Fibroblast of skin of right biceps (primary cell): ENCODE data around the gene PDE7B.
"Not testable (repeated sequence)": the region's sequence is repeated elsewhere in the genome, so short reads cannot be mapped to it uniquely, and the experiment has no call there.

ENCODE experiments used
- DNase-seq: peaks from one replicate; pipeline ENCODE4 v3.0.0-alpha.2; 2013

Gene PDE7B

DNA sequence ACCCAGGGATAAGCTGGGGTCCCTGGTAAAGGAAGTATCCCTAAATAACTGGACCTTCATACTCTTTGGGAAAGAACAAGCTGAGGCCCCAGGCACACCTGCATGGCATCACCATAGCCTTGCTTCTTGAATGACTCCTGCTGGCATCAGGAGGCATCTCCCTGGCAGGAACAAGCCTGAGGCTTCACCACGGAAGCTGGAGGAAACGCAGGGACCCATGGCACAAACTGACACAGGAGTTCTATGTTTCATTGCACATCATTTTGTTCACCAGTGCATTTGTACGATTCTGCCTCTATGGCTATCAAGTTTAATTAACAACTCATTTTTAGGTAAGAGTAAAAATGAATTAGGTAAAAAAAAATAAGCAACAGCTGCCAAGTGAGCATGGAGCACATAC, 619 bp upstream of the PDE7B start:
- no peak for DNase-seq

- DNase-seq, result no peak
Measured at GRCh38 chr6:135852746-135853145, 1.2 kb downstream of the PDE7B start.

DNA sequence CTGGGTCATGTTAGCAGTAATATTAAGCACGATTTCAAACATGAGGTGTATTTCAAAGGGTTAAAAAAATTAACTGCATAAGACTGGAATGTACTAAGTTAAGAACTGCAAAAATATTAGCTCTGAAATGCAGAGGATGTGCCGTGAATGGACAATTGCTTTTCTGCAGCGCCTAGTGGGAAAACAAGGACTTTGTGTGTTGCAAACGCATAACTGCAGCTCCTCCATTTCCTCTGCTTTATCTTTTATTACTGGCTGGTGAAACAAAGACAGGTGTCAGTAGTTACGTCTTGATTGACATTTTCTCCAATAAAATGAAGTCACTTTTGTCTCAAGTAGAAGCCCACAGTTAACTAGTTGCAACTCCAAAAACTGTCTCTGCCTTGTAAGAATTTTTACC, 1.7 kb downstream of the PDE7B start:
- peak; percentile 57 for DNase-seq

DNA sequence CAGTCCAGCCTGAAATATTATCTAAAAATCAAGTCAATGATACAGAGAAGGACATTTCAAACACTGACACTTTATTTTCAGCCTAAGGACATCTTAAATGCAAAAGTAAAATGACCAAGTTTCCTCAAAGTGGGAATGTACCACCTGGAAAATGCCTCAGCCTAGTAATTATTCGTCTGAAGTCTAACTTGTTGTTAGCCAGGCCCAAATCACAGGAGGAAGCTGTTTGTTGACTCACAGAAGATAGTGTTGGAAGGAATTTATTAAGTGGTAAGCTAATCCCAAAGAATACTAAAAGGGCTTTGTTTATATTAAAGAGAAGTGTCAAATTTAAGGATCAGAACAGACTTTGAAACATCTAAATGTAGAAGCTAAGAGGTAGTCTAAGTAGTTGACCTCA, 2.5 kb downstream of the PDE7B start:
- DNase-seq, result no peak

DNA sequence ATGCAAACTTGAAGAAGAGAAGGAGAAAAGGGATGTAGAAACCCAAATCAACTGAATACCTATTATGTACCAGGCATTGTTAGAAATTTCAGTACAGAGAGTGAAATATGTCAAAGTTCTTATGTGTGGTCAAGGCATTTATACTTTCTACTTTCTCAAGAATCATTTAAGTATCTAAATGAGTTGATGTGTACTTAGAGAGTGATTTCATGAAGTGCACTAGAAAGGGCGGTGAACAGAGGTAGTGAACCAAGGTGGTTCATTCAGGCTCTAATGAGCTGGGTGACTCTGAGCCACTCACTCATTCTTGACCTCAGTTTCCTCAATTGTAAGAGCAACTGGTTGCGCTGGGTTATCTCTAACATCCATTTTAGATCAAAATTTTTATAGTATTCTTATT, 3.3 kb downstream of the PDE7B start:
- DNase-seq, result no peak

DNA sequence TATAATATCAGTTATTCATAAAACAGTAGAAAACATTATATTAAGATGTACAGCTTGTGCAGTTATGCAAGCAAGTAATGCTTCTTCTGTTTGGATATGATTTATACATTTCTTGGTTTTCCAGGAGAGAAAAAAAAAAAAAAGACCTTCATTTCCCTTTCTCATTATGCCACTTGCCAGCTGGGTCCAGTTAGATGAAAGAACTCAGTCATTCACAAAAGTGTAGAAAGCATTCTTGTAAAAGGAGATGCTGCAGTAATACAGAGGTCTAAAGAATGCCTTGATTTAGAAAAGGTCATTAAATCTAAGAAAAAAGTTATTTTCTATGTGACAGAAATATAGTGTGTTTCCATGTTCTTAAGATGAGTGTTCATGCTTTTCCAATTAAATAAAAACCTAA, 7.4 kb downstream of the PDE7B start:
- no peak for DNase-seq

DNA sequence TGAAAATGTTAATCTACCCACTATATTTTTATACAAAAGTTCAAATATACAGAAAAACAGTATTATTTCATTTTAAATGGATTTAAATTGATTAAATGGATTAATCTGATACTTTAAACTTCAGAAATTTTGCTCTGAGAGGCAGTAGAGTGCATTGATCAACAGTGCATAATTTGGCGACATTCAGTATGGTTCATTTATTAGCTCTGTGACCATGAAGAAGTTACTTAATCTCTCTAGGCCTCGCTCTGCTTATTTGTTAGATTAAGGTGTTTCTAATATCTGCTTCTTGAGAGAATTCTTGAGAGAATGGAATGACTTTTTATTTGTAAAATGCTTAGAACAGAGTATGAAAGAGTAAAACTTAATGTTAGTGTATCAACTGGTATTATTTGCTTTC, 8.9 kb downstream of the PDE7B start:
- no peak for DNase-seq

DNA sequence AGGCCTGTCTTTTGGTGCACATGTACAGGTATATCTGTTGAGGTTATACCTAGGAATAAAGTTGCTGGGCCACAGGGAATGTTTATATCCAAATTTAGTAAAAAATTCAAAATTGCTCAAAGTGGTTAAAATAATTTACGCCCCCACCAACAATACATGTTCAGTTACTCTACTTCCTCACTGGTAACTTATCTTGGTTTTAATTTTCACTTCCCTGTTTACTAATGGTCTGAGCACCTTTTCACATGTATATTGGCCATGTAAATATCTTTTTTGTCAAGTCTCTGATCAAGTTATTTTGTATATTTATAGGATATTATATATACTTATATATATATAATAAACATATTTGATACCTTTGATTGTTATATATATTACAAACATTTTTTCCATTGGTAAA, 9.7 kb downstream of the PDE7B start:
- DNase-seq, result no peak

- DNase-seq, result not testable (repeated sequence)
Measured at GRCh38 chr6:135864929-135865328, 13.4 kb downstream of the PDE7B start.

DNA sequence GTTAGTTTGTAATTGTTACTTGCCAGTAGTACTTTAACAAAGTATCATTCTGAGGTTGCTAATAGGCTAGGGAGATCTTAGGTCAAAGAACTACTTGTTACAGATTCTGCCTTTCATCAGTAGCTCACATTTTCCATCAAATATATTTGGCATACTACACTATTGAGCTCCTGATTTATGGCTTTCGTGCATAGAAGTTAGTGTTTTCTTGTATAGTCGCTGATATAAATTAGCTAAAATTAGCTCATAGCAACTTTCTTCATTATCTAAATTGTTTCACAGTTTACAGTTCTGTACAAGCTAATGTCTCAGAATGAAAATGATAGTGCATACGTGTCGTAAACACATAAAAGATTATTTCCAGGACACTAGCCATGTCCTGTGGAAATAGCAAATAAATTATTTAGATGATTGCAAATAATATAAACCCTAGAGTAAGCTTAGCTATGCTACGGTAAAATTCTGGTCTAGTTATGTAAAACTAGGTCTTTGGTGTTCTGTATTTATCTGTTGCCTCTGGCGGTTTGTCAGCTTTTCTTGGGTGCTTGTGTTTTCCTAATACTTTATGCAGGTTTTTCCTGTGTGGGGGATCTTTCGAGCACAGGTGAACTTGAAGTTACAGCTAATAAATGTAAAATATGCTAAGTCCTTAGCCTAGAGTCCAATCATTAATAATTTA, 15.1 kb downstream of the PDE7B start:
- DNase-seq, result no peak

DNA sequence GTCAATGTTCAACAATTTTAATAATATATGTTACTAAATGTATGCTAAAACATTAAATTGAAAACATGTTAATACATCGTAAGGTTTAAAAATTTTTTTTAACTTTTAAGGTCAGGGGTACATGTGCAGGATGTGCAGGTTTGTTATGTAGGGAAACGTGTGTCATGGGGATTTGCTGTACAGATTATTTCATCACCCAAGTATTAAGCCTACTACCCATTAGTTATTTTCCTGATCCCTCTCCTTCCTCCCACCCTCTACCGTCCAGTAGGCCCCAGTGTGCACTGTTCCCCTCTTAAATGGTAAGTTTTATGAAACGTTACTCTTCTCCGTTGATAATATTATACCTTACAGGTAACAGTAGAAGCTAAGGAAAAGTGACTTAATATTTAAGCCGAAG, 15.8 kb downstream of the PDE7B start:
- DNase-seq, result no peak

DNA sequence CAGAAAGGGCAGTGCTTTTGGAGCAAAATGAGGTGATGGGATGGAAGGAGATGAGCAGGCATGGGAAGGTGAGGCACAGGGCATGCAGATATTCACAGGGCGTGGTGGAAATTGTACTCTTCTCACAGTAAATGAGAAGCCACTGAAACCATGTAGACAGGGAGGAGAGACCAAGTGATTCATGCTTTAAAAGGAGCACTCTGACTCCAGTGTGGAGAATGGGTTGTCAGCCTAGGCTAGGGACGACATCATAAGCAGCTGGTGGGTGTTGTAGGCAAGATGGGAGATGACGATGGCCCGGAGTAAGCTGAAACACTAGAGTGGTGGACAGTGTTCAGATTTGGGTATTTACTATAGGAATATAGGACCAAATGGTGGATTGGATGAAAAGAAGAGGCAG, 18.4 kb downstream of the PDE7B start:
- peak; percentile 39 for DNase-seq

- DNase-seq, result peak; percentile 96
Measured at GRCh38 chr6:135870722-135871121, 19.2 kb downstream of the PDE7B start.

DNA sequence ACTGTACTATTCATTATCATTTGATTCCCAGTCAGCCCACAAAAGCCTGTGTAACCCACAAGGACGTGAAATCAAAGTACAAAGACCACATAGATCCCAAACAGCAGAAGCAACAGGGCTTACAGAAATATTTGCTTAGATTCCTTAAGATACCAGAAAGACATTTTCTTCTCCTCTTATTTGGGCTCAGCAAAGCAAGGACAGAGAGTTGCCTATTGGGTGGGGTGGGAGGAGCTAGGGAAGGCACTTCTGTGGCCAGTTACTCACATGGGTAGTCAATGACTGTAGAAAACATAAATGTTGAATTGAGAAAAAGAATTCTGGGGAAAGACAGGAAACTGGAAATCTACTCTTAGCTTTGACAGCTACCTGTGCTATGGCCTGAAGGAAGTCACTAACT, 19.8 kb downstream of the PDE7B start:
- peak; percentile 75 for DNase-seq

DNA sequence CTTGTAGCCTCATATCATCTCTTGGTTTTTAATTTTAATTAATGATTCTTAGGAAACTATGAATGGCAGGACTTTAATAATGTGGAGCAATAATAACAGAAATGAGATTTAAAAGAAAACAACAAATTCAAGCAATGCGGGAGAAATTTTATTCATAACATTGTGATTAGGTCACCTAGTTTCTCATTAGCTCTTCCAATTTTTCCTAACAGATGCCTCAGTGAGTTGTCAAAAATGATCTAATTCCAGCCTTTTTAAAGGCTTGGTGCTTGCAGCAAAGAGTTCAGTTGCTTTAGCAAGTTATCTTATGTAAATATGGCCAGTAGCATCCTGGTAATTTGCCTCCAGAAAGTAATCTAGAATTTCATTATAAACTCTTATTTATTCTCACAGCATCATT, 20.4 kb downstream of the PDE7B start:
- DNase-seq, result peak; percentile 84

- DNase-seq, result no peak
Measured at GRCh38 chr6:135875446-135875845, 23.9 kb downstream of the PDE7B start.

- no peak for DNase-seq
Measured at GRCh38 chr6:135876058-135876457, 24.6 kb downstream of the PDE7B start.

- no peak for DNase-seq
Measured at GRCh38 chr6:135877666-135878065, 26.2 kb downstream of the PDE7B start.

DNA sequence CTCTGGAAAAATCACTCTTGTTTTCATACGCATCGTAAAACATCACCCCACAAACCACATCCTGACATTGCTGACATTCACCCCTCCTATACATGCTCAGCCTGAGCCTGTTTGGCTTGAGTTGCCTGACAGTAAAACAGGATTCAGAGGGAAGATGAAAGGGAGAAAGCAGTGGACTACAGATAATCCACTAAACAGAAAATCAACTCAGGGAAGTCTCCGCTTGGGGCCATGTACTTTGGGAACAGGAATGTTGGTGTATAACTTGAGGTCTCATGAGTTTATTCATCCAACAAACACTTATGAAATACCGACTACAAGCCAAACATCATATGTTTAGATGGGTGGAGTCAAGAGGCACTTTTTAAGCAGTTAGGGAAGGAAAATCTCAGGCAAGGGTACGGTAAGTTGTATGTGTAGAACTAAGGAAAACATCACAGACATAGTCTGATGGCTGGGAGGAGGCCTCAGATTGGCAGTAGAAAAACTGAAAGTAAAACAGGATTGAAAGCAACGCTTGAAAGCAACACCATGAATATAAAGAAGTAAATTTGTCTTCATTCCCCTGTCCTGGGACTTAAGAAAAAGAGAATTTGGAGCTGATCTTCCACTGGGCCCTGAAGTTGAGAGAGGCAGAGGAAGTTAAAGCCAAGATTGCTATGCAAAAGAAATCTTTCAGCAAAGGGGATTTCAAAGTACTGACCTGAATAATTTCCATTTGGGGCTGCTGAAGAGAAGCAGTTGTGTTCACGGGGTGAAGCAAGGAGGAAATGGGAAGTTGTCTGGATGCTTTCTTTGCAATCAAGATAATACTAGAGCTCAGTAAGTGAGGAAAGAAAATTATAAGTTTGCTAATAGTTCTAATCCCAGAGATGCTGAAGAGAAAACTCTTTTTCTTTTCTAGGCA, 28.8 kb downstream of the PDE7B start:
- peak; percentile 88 for DNase-seq

GRCh38 chr6:135883045-135883444, 31.5 kb downstream of the PDE7B start:
- peak; percentile 81 for DNase-seq

- no peak for DNase-seq
Measured at GRCh38 chr6:135883536-135883935, 32.0 kb downstream of the PDE7B start.

DNA sequence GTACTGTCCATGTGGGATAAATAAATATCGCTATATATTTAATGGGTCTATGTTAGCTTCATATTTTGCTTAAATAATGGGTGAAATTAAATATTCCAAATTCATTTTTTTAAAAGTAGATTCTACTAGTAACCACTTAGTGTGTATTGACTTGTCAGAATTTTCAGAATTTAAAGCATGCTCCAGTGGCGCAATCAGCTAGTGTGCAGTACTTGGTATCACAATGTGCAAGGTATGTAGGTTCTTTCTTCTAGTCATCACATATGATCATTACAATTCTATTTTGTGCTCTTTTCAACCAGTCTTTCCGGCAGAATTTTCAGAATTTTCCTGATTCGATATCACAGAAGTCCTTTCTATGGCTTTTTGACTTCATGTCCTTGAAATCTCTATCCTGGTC, 32.6 kb downstream of the PDE7B start:
- DNase-seq, result peak; percentile 42

- DNase-seq, result no peak
Measured at GRCh38 chr6:135887069-135887468, 35.6 kb downstream of the PDE7B start.

- no peak for DNase-seq
Measured at GRCh38 chr6:135888818-135889217, 37.3 kb downstream of the PDE7B start.
